ENCODE data around the gene VPS36.
A peak's percentile ranks its signal among the peaks of the same experiment; 100 is the strongest.
"Not testable (repeated sequence)": the region's sequence is repeated elsewhere in the genome, so short reads cannot be mapped to it uniquely, and the experiment has no call there.

VPS36 gene

GRCh38 chr13:52432456-52432855 is 18.0 kb downstream of the VPS36 start:
- DNase-seq: no peak

- DNase-seq: no peak
Observed at GRCh38 chr13:52428295-52428694, 22.1 kb downstream of the VPS36 start.

GRCh38 chr13:52421216-52421615 is 29.2 kb downstream of the VPS36 start:
- DNase-seq: no peak

- no peak for DNase-seq
Observed at GRCh38 chr13:52419080-52419479, 31.4 kb downstream of the VPS36 start.

- no peak for DNase-seq
Observed at GRCh38 chr13:52414963-52415362, 35.5 kb downstream of the VPS36 start.

GRCh38 chr13:52414051-52414450 is 36.4 kb downstream of the VPS36 start:
- DNase-seq: no peak

- no peak for DNase-seq
Observed at GRCh38 chr13:52412128-52412527, 38.3 kb downstream of the VPS36 start.

- no peak for DNase-seq
Observed at GRCh38 chr13:52411629-52412028, 38.8 kb downstream of the VPS36 start.

- not testable (repeated sequence) for DNase-seq
Observed at GRCh38 chr13:52408071-52408658, 42.3 kb downstream of the VPS36 start.

- not testable (repeated sequence) for DNase-seq
Observed at GRCh38 chr13:52407436-52407835, 43.0 kb downstream of the VPS36 start.

GRCh38 chr13:52406629-52407028 is 43.8 kb downstream of the VPS36 start:
- no peak for DNase-seq

- peak; percentile 84 for DNase-seq
Observed at GRCh38 chr13:52405767-52406494, 44.5 kb downstream of the VPS36 start, which contains the start of gene THSD1. Gene THSD1, minus strand, starts transcription at chr13:52406172. Its CDS starts 3,572 bp downstream, at chr13:52402600.

GRCh38 chr13:52405369-52405766 is 45.1 kb downstream of the VPS36 start:
- DNase-seq: no peak

GRCh38 chr13:52399708-52400107 is 50.7 kb downstream of the VPS36 start:
- DNase-seq: no peak

GRCh38 chr13:52399046-52399445 is 51.4 kb downstream of the VPS36 start:
- DNase-seq: no peak

GRCh38 chr13:52395704-52396103 is 54.7 kb downstream of the VPS36 start:
- DNase-seq: no peak

GRCh38 chr13:52394586-52394985 is 55.8 kb downstream of the VPS36 start:
- DNase-seq: no peak

GRCh38 chr13:52393572-52394357 is 56.7 kb downstream of the VPS36 start:
- DNase-seq: no peak

GRCh38 chr13:52387721-52388120 is 62.7 kb downstream of the VPS36 start:
- DNase-seq: no peak

GRCh38 chr13:52385870-52386269 is 64.6 kb downstream of the VPS36 start:
- no peak for DNase-seq

GRCh38 chr13:52383366-52383765 is 67.1 kb downstream of the VPS36 start:
- no peak for DNase-seq

- DNase-seq: no peak
Observed at GRCh38 chr13:52378312-52378711, 72.1 kb downstream of the VPS36 start.

GRCh38 chr13:52377898-52378297 is 72.5 kb downstream of the VPS36 start:
- DNase-seq: no peak
